ENCODE data around the gene PHKB. TPM values are rescaled to one million over a fixed set of nuclear protein-coding genes. Genes with fewer than 3 reads are reported as not detected.

PHKB gene
- total RNA-seq, 4 donors from 2014 or later: 19.8 to 29.6 (median 25.2) TPM

- WGBS, 2 donors: 85% methylated on average over 6 of the region's 6 CpGs
- H3K4me3 ChIP-seq (ENCODE audit: low read depth, poor library complexity, severe bottlenecking): no peak overlapping the region
- intact Hi-C loops (cut with DNase I; ENCODE audit: low total_unique reads): no loop called here
- TF ChIP-seq CTCF (IDR thresholded peaks at IDR 0.05) (no peak), POLR2A (IDR thresholded peaks at IDR 0.05) (no peak)
- no peak for DNase-seq (ENCODE audit: low spot score in 2 of 2)
These were observed 166.0 kb downstream of the PHKB start for GRCh38 chr16:47627085-47627639.

GRCh38 chr16:47627721-47628120 lies 166.6 kb downstream of the PHKB start:
- DNase-seq (ENCODE audit: low spot score in 2 of 2): no peak
- no peak overlapping the region for H3K4me3 ChIP-seq (ENCODE audit: low read depth, poor library complexity, severe bottlenecking)
- intact Hi-C loops (cut with DNase I; ENCODE audit: low total_unique reads): no loop called here

GRCh38 chr16:47631131-47631530 lies 170.0 kb downstream of the PHKB start:
- TF ChIP-seq CTCF (IDR thresholded peaks at IDR 0.05) (no peak), POLR2A (IDR thresholded peaks at IDR 0.05) (no peak)
- DNase-seq (ENCODE audit: low spot score in 2 of 2): no peak
- intact Hi-C loops (cut with DNase I; ENCODE audit: low total_unique reads): no loop called here
- 97% methylated on average over 5 of the region's 5 CpGs for WGBS, 2 donors
- no peak overlapping the region for H3K4me3 ChIP-seq (ENCODE audit: low read depth, poor library complexity, severe bottlenecking)

More at GRCh38 chr16:47627721-47628120, 166.6 kb downstream of the PHKB start:
- TF ChIP-seq CTCF (IDR thresholded peaks at IDR 0.05) (no peak), POLR2A (IDR thresholded peaks at IDR 0.05) (no peak)

GRCh38 chr16:47634126-47634525 lies 173.0 kb downstream of the PHKB start:
- no peak for TF ChIP-seq POLR2A (IDR thresholded peaks at IDR 0.05)
- TF ChIP-seq CTCF (IDR thresholded peaks at IDR 0.05): no peak
- no peak for DNase-seq (ENCODE audit: low spot score in 2 of 2)
- intact Hi-C loops (cut with DNase I; ENCODE audit: low total_unique reads): no loop called here
- H3K4me3 ChIP-seq (ENCODE audit: low read depth, poor library complexity, severe bottlenecking): no peak overlapping the region
- WGBS, 2 donors: 93 to 100% methylated on average over 1 of the region's 1 CpG

GRCh38 chr16:47634727-47635126 lies 173.6 kb downstream of the PHKB start:
- no peak for TF ChIP-seq POLR2A (IDR thresholded peaks at IDR 0.05)
- TF ChIP-seq CTCF (IDR thresholded peaks at IDR 0.05): no peak
- intact Hi-C loops (cut with DNase I; ENCODE audit: low total_unique reads): no loop called here
- DNase-seq (ENCODE audit: low spot score in 2 of 2): no peak
- no peak overlapping the region for H3K4me3 ChIP-seq (ENCODE audit: low read depth, poor library complexity, severe bottlenecking)

- no peak overlapping the region for H3K4me3 ChIP-seq (ENCODE audit: low read depth, poor library complexity, severe bottlenecking)
- WGBS, 2 donors: 97 to 99% methylated on average over 11 to 13 of the region's 13 CpGs
- TF ChIP-seq POLR2A (IDR thresholded peaks at IDR 0.05) (no peak), CTCF (IDR thresholded peaks at IDR 0.05) (no peak)
- DNase-seq (ENCODE audit: low spot score in 2 of 2): no peak
- intact Hi-C loops (cut with DNase I; ENCODE audit: low total_unique reads): no loop called here
These were observed 175.5 kb downstream of the PHKB start for GRCh38 chr16:47636501-47637099.

Data from lower leg skin (tissue), 4 donors.